Left ventricle myocardium inferior (tissue), 1 donor: ENCODE measurements around the gene THAP12. TPM values are rescaled to one million over a fixed set of nuclear protein-coding genes. Genes with fewer than 3 reads are reported as not detected.

ENCODE experiments used
- DNase-seq: peaks from one replicate; pipeline ENCODE4 v3.0.0-alpha.2; 2020
- H3K27ac ChIP-seq: fragments of 200-600 bp; replicated peaks from 2 replicates; pipeline ENCODE4 v1.8.0; 2021
- H3K27me3 ChIP-seq: fragments of 200-600 bp; 2 replicates; pipeline ENCODE4 v1.8.0; 2021; ENCODE audit warnings: low read depth
- H3K36me3 ChIP-seq: fragments of 200-600 bp; 2 replicates; pipeline ENCODE4 v1.8.0; 2021
- H3K4me1 ChIP-seq: fragments of 200-600 bp; 2 replicates; pipeline ENCODE4 v1.8.0; 2021
- H3K4me3 ChIP-seq: fragments of 200-600 bp; 2 replicates; pipeline ENCODE4 v1.8.0; 2021; ENCODE audit warnings: mild to moderate bottlenecking, moderate library complexity
- H3K9me3 ChIP-seq: fragments of 200-600 bp; replicated peaks from 2 replicates; pipeline ENCODE4 v1.8.0; 2021
- CTCF ChIP-seq: fragments of 200-600 bp; IDR thresholded peaks from 2 replicates; pipeline ENCODE4 v1.8.0; 2021; ENCODE audit warnings: antibody characterized with exemption, mild to moderate bottlenecking, borderline replicate concordance
- intact Hi-C: fragments of 100-400 bp; cut with micrococcal nuclease; formaldehyde crosslinking; loops from one replicate; pipeline ENCODE4 v1.11.0; 2022
- total RNA-seq: library from RNA; stranded (reverse); fragmentation: NEBNext Ultra II Directional; extraction: Animal tissue kit (Norgen Biotek cat#: 25700); gene quantifications from one replicate; pipeline ENCODE4 v1.2.1, GENCODE V29; 2021
- donor health status: DM: no; HTN: yes; CAD: no; lungs with severe emphysema.

Gene THAP12
- total RNA-seq, 1 donor from 2014 or later: 20.5 TPM

GRCh38 chr11:76317296-76317695 is 63.6 kb downstream of the THAP12 start:
- Histone ChIP-seq H3K36me3 (no peaks in the 10 kb centered on the region), H3K27ac (no peak overlapping the region), H3K27me3 (peaks cover 23% of the 10 kb centered on the region), H3K4me3 (no peak overlapping the region), H3K9me3 (no peaks in the 10 kb centered on the region), H3K4me1 (peaks cover 13% of the 10 kb centered on the region)
- intact Hi-C loops: no loop called here
- no peak for TF ChIP-seq CTCF
- DNase-seq: no peak

GRCh38 chr11:76316726-76317125 is 64.2 kb downstream of the THAP12 start:
- no peaks in the 10 kb centered on the region for H3K9me3 ChIP-seq
- no peak for DNase-seq
- TF ChIP-seq CTCF: no peak
- no peak overlapping the region for H3K27ac ChIP-seq
- no peaks in the 10 kb centered on the region for H3K36me3 ChIP-seq
- H3K27me3 ChIP-seq: peaks cover 18% of the 10 kb centered on the region
- H3K4me1 ChIP-seq: peaks cover 7% of the 10 kb centered on the region
- H3K4me3 ChIP-seq: no peak overlapping the region
- intact Hi-C loops: no loop called here

DNA sequence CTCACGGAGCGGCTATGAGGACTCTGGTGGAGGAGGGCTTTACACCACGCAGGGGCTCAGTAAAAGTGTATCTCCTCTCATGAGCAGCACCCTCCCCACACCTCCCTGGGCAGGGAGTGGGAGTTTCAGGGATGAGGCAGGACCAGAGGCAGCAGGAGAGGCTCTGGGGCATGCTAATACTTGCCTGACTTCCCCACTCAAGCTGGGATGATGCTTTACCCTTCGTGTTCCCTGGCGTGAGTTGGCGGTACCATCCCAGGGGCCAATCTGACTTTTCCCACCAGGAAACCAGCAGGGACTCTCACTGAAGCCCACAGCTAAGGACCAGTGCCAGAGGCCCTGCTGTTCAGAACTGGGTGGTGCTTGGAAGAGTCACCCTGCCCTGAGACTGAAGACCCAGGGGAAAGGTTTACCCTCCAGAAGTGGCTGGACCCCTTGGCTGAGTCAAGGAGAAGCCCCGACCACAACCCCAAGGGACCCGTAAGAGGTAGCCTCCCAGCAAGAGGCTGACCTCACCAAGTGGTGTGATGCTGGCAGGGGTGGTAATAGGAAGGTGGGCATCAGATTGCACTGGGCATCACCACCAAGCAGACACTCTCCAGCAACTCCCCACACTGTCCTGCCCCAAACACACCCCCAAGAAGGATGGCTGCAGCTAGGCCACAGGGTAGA is 65.6 kb downstream of the THAP12 start:
- H3K4me3 ChIP-seq: no peak overlapping the region
- H3K4me1 ChIP-seq: peaks cover 6% of the 10 kb centered on the region
- no peak for TF ChIP-seq CTCF
- no peaks in the 10 kb centered on the region for H3K36me3 ChIP-seq
- no peaks in the 10 kb centered on the region for H3K9me3 ChIP-seq
- no peak overlapping the region for H3K27ac ChIP-seq
- intact Hi-C loops: no loop called here
- no peak for DNase-seq
- H3K27me3 ChIP-seq: peaks cover 4% of the 10 kb centered on the region

- Histone ChIP-seq H3K4me3 (no peak overlapping the region), H3K27ac (no peak overlapping the region)
Measured at GRCh38 chr11:76314741-76315090, 66.2 kb downstream of the THAP12 start.

GRCh38 chr11:76313913-76314740 is 66.8 kb downstream of the THAP12 start:
- peaks cover 6% of the 10 kb centered on the region for H3K4me1 ChIP-seq
- H3K4me3 ChIP-seq: no peak overlapping the region
- no peaks in the 10 kb centered on the region for H3K27me3 ChIP-seq
- H3K36me3 ChIP-seq: no peaks in the 10 kb centered on the region
- DNase-seq: no peak
- no peaks in the 10 kb centered on the region for H3K9me3 ChIP-seq
- intact Hi-C loops: no loop called here
- TF ChIP-seq CTCF: no peak
- no peak overlapping the region for H3K27ac ChIP-seq

More at GRCh38 chr11:76314741-76315090, 66.2 kb downstream of the THAP12 start:
- DNase-seq: no peak
- Histone ChIP-seq H3K9me3 (no peaks in the 10 kb centered on the region), H3K36me3 (no peaks in the 10 kb centered on the region), H3K4me1 (peaks cover 6% of the 10 kb centered on the region), H3K27me3 (no peaks in the 10 kb centered on the region)
- intact Hi-C loops: no loop called here
- no peak for TF ChIP-seq CTCF
